HuH-7 (cell line): Measurements from ENCODE around the gene SPINK1.
"Not testable (repeated sequence)": the region's sequence is repeated elsewhere in the genome, so short reads cannot be mapped to it uniquely, and the experiment has no call there.

ENCODE experiments used
- DNase-seq: peaks from one replicate; pipeline ENCODE4 v3.0.0; 2011; ENCODE audit warnings: low spot score

SPINK1 gene

GRCh38 chr5:147809830-147810666 lies 21.4 kb downstream of the SPINK1 start:
- DNase-seq, result no peak

GRCh38 chr5:147805030-147805454 lies 26.4 kb downstream of the SPINK1 start:
- DNase-seq, result no peak

DNA sequence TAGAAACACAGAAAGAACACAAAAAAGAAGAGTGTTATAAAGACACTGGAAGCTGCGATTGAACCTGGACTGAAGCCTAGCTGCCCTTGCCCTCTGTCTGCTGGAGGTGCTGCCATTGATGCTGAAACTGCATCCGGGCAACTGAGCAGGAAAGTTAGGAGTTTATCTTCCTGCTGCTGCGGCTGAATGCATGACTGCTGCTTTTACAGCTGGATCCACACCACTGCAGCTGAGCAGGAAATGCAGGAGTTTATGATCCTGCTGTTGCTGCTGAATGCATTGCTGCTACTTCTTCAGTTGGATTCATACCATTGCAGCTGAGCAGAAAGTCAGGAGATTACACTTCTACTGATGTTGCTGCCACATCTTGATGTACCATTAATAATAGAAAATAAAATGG lies 27.1 kb downstream of the SPINK1 start:
- no peak for DNase-seq

DNA sequence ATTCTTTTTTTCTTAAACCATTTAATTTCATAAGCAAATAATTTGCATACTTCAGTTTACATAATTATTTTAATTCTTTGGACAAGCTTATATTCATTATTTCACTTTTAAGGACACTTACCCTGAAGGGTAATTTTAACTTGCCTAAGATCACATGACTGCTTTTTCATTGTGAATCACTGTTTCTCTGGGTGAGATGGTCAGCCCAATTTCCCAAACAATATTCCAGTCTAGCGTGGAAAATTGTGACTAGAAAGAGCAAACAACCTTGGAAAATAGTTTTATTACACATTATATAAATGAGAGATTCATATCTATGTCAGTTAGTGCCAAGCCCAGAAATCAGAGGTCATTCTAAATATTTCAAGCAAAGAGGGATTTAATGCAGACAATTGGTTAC lies 27.5 kb downstream of the SPINK1 start:
- no peak for DNase-seq

DNA sequence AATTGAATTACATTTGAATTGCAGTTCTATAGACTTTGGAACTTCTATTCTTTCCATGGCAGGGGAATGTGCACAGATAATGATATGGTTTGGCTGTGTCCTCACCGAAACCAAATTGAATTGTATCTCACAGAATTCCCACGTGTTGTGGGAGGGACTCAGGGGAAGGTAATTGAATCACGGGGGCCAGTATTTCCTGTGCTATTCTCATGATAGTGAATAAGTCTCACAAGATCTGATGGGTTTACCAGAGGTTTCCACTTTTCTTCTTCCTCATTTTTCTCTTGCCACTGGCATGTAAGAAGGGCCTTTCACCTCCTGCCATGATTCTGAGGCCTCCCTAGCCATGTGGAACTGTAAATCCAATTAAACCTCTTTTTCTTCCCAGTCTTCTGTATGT lies 28.3 kb downstream of the SPINK1 start:
- not testable (repeated sequence) for DNase-seq

- DNase-seq, result no peak
Observed at GRCh38 chr5:147801461-147801860, 30.0 kb downstream of the SPINK1 start.

GRCh38 chr5:147800491-147800890 lies 31.0 kb downstream of the SPINK1 start:
- DNase-seq, result no peak

DNA sequence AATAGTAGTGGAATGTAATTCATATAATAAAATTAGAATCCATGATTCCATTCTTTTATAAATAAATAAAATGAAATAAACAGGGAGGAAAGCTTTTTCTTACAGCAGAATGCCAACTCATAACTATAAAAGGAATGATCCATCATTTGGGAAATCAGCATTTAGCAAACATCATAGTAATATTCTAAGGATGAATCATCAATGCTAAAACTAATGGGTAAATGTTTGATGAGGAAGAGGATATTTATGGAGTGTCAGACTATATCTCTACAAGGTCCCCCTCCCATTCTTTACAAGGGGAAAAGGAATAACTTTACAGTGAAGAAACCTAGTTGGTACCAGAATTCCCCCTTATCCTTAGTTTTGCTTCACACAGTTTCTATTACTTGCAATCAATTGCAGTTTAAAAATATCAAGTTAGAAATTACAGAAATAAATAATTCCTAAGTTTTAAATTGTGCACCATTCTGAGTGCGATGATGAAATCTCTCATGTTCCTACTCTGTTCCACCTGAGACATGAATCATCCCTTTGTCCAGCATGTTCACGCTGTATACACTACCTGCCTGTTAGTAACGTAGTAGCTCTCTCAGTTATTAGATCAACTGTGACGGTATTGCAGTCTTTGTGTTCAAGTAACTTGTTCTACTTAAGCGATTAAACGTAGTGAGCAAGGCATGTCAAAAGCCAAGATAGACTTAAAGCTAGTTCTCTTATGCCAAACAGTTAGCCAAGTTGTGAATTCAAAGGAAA lies 34.7 kb downstream of the SPINK1 start:
- DNase-seq, result no peak

DNA sequence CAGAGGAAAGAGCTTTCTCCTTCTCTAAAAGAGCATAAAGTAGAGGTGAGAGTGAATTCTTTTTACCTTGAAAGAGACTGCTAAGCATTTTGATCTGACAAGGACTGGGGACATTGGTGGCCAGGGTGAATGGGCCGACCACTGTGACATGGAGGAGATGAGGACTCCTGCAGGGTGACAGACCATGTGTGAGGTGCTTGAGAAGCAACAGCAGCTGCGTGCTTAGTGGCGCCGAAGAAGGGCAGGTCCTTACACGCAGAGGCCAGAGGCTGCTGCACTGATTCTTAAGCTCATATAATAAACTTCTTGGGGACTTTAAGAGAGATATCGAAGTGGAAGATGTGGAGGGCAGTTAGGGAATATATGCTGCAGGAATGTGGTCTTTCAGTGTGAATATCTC lies 40.3 kb downstream of the SPINK1 start:
- no peak for DNase-seq

- no peak for DNase-seq
Observed at GRCh38 chr5:147789820-147790219, 41.7 kb downstream of the SPINK1 start.

DNA sequence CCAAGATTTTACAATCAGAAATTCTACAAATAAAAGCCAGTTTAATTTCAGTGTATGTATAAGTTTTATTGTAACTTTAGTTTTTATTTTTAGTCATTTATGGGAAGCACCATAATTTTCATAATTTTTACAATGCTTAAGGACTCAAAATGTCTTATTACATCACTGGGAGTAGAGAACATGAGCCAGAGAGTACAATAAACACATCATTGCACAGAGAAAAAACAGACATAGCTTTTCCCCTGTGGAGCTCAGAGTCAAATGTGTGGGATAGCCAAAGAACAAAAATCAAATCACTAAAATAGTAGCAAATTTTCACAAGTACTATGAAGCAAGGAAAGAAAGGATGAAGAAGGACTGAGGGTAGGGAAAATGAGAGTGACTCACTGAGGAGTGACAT lies 43.4 kb downstream of the SPINK1 start:
- no peak for DNase-seq

DNA sequence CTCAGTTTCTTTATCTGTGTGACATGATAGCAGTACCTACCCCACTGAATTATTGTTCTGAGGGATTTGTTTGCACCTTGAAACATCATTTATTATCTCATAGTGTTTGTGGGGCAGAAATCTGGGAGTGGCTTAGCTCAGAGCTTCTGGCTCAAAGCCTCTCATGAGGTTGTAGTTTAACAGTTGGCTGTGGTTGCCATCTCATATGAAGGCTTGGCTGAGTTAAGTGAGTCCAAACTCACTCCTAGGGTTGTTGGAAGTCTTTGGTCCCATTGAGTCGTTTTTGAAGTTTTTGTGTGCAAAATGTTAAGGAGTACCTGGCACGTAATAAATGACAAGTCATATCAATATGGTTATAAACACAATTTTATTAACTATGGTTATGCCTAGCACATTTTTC lies 45.3 kb downstream of the SPINK1 start:
- no peak for DNase-seq

GRCh38 chr5:147784146-147784987 lies 47.1 kb downstream of the SPINK1 start:
- no peak for DNase-seq

- peak; percentile 20 for DNase-seq
Observed at GRCh38 chr5:147782110-147783028, 49.1 kb downstream of the SPINK1 start, which contains the start of gene JAKMIP2. Gene JAKMIP2 (minus strand): TSS chr5:147782728. CDS start chr5:147671806, 110,922 bp downstream.

GRCh38 chr5:147780924-147781573 lies 50.4 kb downstream of the SPINK1 start:
- no peak for DNase-seq

- no peak for DNase-seq
Observed at GRCh38 chr5:147779694-147780093, 51.8 kb downstream of the SPINK1 start.

DNA sequence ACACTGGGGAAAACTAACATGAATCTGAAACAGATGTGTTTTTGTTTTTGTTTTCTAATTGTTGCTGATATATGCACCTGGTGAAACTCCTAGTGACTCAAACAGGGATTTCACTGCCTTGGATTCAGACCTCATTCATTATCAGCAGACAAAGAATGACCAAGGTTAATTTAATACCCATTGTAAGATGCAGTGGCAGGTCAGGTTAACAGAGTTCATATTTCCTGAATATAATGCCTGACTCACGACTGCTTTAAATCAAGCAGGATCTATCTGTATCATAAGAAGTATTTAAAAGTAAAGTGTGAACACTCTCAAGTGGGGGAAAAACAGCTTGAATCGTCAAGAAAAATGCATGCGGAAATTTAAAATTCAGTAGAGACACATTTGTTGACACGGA lies 54.5 kb downstream of the SPINK1 start:
- no peak for DNase-seq
